ENCODE measurements around the gene VPS37B.

VPS37B gene

DNA sequence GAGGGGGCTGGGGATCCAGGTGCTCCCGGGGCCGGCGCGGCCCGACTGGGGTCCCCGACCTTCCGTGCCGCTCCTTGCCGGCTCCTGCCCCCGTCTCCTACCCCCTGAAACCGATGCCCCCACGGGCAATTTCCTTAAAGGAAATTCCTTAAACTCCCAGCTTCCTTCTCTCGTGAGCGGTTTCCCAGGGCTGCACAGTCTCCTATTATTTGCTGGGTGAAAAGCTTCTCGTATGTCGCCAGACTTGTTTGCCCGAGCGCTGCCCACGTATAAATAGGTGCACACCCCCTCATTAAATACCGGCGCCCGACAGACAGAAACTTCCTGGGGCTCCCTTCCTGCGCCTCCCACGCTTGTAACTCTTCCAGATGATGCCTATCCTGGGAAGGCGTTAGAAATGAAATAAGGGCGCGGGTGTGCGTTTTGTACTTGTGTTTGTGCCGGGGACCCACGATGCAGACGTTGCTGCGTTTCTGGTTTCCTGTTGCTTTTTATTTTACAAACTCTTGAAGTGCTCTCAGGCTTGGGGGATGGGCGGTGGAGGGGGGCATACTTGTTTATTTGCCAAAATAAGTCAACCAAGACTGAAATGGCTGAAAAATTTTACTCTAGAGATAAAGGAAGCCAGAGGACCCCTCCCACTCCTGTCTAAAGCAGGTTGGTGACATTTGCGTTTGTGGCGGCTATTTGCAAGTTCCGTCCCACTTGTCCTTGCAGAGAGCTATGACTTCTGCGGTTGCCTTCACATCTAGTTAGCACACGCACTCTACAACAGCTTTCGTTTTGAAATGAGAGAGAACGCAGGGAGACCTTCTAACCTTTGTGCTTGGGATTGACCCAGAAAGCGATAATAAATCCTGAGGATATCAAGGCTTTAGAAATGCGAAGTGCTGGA lies 59.6 kb downstream of the VPS37B start:
- Mint-ChIP-seq H3K9me3 (no peaks in the 10 kb centered on the region), H3K27ac (peak overlapping the region; percentile 1), H3K4me3 (peak overlapping the region; percentile 89), H3K27me3 (ENCODE audit: low read depth, poor library complexity) (peaks cover 53% of the 10 kb centered on the region), H3K36me3 (ENCODE audit: low read depth) (peaks cover 23% of the 10 kb centered on the region), H3K4me1 (peaks cover 59% of the 10 kb centered on the region)
- TF ChIP-seq, protein P1, sequence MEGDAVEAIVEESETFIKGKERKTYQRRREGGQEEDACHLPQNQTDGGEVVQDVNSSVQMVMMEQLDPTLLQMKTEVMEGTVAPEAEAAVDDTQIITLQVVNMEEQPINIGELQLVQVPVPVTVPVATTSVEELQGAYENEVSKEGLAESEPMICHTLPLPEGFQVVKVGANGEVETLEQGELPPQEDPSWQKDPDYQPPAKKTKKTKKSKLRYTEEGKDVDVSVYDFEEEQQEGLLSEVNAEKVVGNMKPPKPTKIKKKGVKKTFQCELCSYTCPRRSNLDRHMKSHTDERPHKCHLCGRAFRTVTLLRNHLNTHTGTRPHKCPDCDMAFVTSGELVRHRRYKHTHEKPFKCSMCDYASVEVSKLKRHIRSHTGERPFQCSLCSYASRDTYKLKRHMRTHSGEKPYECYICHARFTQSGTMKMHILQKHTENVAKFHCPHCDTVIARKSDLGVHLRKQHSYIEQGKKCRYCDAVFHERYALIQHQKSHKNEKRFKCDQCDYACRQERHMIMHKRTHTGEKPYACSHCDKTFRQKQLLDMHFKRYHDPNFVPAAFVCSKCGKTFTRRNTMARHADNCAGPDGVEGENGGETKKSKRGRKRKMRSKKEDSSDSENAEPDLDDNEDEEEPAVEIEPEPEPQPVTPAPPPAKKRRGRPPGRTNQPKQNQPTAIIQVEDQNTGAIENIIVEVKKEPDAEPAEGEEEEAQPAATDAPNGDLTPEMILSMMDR (IDR thresholded peaks at IDR 0.05), result no peak
- DNase-seq, result peak; percentile 36

DNA sequence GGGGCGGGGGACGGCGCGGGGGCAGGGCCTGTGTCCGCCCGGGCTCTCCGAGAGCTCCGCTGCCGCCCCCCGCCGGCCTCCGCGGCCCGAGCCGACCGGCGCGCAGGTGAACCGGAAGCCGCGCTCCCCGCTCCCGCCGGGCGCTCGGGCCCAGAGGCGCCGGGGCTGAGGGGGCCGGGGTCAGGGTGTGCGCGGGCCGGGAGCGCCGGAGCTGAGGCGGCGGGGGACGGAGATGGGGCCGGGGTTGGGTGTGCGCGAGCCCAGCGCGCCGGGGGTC lies 60.2 kb downstream of the VPS37B start:
- Mint-ChIP-seq H3K4me1 (peaks cover 53% of the 10 kb centered on the region), H3K4me3 (peak overlapping the region; percentile 89), H3K27ac (no peak overlapping the region), H3K36me3 (ENCODE audit: low read depth) (peaks cover 23% of the 10 kb centered on the region), H3K9me3 (no peaks in the 10 kb centered on the region), H3K27me3 (ENCODE audit: low read depth, poor library complexity) (peaks cover 54% of the 10 kb centered on the region)
- DNase-seq, result no peak
- TF ChIP-seq, protein P1 (IDR thresholded peaks at IDR 0.05), result no peak

DNA sequence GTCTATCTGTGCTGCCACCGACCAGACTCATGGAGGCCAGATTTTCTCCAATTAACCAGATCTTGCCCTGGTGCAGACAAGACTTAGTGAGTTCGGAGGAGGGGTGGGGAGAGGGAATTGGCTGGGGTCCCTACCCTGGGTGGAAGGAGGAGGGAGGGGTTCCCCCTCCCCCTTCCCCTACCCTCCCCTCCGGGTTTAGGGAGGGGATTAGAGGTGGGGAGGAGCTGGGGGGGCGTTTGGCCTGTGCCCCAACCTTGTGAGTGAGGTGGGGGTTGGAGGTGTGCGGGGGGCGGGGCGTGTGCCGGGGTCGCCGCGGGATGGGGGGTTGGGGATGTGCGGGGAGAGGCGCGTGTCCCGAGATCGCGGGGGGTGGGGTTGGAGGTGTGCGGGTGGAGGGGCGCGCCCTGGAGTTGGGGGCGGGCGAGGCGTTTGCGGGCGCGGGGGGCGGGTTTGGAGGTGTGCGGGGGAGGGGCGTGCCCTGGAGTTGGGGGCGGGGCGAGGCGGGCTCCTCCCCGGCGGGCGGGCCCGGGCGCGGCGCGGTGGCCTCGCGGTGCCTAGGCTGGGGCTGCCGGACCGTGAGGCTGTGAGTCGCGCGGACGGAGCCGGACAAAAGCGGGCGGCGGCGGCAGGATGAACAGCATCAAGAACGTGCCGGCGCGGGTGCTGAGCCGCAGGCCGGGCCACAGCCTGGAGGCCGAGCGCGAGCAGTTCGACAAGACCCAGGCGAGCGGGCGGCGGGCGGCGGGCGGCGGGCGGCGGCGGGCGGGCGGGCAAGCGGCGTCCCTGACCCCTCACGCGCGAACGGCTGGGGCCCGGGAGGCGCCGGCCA lies 60.8 kb downstream of the VPS37B start, which contains the start of gene HIP1R:
Gene HIP1R, plus strand, starts transcription at position 537 of the 829 bp plus-strand sequence. Its CDS starts 94 bp downstream, at position 631.
- Mint-ChIP-seq H3K4me1 (peaks cover 48% of the 10 kb centered on the region), H3K4me3 (peak within 1 kb of the TSS; percentile 89), H3K27me3 (ENCODE audit: low read depth, poor library complexity) (peaks cover 54% of the 10 kb centered on the region), H3K9me3 (no peaks in the 10 kb centered on the region), H3K27ac (peak within 1 kb of the TSS; percentile 96), H3K36me3 (ENCODE audit: low read depth) (peaks cover 23% of the 10 kb centered on the region)
- TF ChIP-seq, protein P1 (IDR thresholded peaks at IDR 0.05), result no peak
- DNase-seq, result peak; percentile 68

DNA sequence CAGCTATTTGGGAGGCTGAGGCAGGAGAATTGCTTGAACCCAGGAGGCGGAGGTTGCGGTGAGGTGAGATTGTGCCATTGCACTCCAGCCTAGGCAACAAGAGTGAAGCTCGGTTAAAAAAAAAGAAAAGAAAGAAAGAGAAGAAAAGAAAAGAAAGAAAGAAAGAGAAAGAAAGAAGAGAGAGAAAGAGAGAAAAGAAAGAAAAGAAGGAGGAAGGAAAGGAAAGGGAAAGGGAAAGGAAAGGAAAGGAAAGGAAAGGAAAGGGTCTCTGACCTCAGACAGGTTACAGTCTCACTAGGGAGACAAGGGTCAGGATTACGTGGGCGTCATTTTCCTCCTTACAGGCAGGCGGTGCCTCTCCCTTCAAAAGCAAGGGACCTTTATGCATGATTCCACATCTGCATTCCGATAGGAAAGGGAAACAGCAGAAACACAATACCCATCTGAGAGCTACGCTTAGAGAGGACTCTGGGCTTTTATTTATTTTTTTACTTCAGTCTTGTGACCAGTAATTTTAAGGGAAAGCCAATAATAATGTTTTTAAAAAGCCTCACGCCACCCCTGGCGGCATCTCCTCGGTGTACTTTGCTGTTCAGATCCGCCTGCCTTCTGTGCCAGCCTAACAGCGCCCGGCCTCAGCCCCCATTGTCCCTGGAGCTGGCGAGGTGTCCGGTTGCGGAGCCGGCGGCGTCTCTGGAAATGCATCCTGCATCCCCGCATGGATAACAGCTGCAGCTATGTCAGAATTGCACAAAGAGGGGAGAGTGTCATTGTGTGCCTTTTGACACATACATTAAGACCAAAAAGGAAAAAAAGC lies 61.6 kb downstream of the VPS37B start:
- Mint-ChIP-seq H3K4me1 (peaks cover 48% of the 10 kb centered on the region), H3K9me3 (no peaks in the 10 kb centered on the region), H3K36me3 (ENCODE audit: low read depth) (peaks cover 19% of the 10 kb centered on the region), H3K27ac (peak overlapping the region; percentile 96), H3K4me3 (peak overlapping the region; percentile 89), H3K27me3 (ENCODE audit: low read depth, poor library complexity) (peaks cover 59% of the 10 kb centered on the region)
- DNase-seq, result peak; percentile 76
- TF ChIP-seq, protein P1 (IDR thresholded peaks at IDR 0.05), result peak; percentile 14

DNA sequence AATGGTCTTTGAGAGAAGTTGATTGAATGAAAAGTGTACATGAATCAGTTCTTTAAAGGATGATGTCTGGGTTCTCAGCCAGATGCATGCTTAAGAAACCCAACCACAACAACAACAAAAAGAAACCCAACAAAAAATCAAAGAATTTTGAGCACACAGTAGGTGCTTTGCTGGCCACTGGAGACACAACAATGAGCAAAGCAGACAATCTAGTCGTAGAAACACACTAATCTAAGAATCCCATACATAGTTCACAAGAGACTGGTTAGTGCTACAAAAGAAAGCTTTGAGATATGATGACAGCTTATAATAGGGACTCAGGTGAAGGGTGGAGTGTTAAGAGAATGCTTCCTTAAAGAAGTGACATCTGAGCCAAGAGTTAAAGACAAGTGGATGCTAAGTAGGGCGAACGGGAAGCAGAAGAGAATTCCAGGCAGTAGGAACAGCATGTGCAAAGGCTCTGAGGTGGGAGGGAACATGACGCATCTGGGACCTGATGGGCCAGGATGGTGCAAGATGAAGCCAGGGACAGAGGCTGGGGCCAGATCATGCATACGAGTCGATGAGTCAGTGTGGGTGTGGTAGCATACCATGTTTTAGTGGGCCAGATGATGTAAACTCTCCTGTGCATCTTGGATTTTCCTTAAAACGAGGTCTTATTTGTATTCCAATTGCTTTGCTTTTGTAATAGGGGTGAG lies 65.3 kb downstream of the VPS37B start:
- H3K4me1 Mint-ChIP-seq, result peaks cover 22% of the 10 kb centered on the region
- no peak for DNase-seq
- peaks cover 49% of the 10 kb centered on the region for H3K27me3 Mint-ChIP-seq (ENCODE audit: low read depth, poor library complexity)
- no peak overlapping the region for H3K27ac Mint-ChIP-seq
- H3K36me3 Mint-ChIP-seq (ENCODE audit: low read depth), result no peaks in the 10 kb centered on the region
- H3K4me3 Mint-ChIP-seq, result no peak overlapping the region
- TF ChIP-seq, protein P1 (IDR thresholded peaks at IDR 0.05), result no peak
- H3K9me3 Mint-ChIP-seq, result no peaks in the 10 kb centered on the region
